HCT116 (cell line): ENCODE data around the gene ONECUT3. TPM values are rescaled to one million over a fixed set of nuclear protein-coding genes. Genes with fewer than 3 reads are reported as not detected.

Experiments used
- ATAC-seq: fragments of 200-7000 bp; cut with Tn5 transposase; 2 replicates; pipeline ENCODE4 v1.9.1; 2020; ENCODE audit warnings: mild to moderate bottlenecking, moderate library complexity
- BruUV-seq: library from RNA; stranded (reverse); fragments of 400-500 nt; replicated peaks from 2 replicates; lab custom pipeline; 2021; lab: Mats Ljungman, UMichigan
- CTCF ChIA-PET: fragments of 300-600 bp; sonication (Branson Sonifier 250); formaldehyde crosslinking; loops from one replicate; lab custom pipeline; 2021; ENCODE audit warnings: antibody characterized with exemption; lab: Charles Lee
- POLR2A ChIA-PET: fragments of 300-600, 350-600 bp; sonication (Branson Sonifier 250); formaldehyde crosslinking; loops from one replicate; lab custom pipeline; 2021; ENCODE audit warnings: antibody characterized with exemption; lab: Charles Lee
- RAD21 ChIA-PET, 2 experiments: fragments of 300-600 bp; sonication (Branson Sonifier 250); formaldehyde crosslinking; loops; one replicate each; lab custom pipeline; 2023; ENCODE audit warnings: low total read pairs in 2 of 2; ENCODE audit not compliant: uncharacterized antibody in 2 of 2, unreplicated experiment in 2 of 2, low non-redundant PET in 1 of 2; lab: Charles Lee
- DNase-seq: peaks from one replicate; pipeline ENCODE4 v3.0.0-alpha.2; 2010; ENCODE audit warnings: low read depth, low spot score
- H2AFZ ChIP-seq: fragments of 200-600 bp; shearing (Covaris generic), sonication (generic); 2 replicates; pipeline ENCODE4 v1.6.1; 2017; ENCODE audit warnings: low read depth, mixed run types, mixed read lengths, antibody characterized with exemption, low read length; ENCODE audit not compliant: poor library complexity, severe bottlenecking
- H3K27ac ChIP-seq: 2 replicates; pipeline ENCODE4 v1.5.1; 2012; ENCODE audit warnings: low read depth, low read length
- H3K27me3 ChIP-seq: fragments of 200-600 bp; sonication (generic); 2 replicates; pipeline ENCODE4 v1.6.1; 2016; ENCODE audit warnings: mixed run types, low read length, mixed read lengths; ENCODE audit not compliant: insufficient read depth
- H3K36me3 ChIP-seq, 2 experiments: fragments of 200-500 bp in 1 of 2; fragments of 200-600 bp in 1 of 2; sonication (Bioruptor generic) in 1 of 2; sonication (generic) in 1 of 2; 2 replicates each; pipeline versions ENCODE4 v1.5.1 to v1.6.1; 2014 to 2016; ENCODE audit warnings: low read length in 2 of 2, inconsistent platforms in 1 of 2, mixed read lengths in 1 of 2, mixed run types in 1 of 2; ENCODE audit not compliant: insufficient read depth in 2 of 2, control insufficient read depth in 1 of 2
- H3K4me1 ChIP-seq, 2 experiments: fragments of 200-600 bp in 1 of 2; sonication (generic) in 1 of 2; 2 replicates each; pipeline versions ENCODE4 v1.5.1 to v1.6.1; 2012 to 2017; ENCODE audit warnings: low read length in 2 of 2, inconsistent platforms in 1 of 2, mild to moderate bottlenecking in 1 of 2, mixed read lengths in 1 of 2, mixed run types in 1 of 2, moderate library complexity in 1 of 2; ENCODE audit not compliant: insufficient read depth in 2 of 2, control insufficient read depth in 1 of 2
- H3K4me2 ChIP-seq: fragments of 200-600 bp; sonication (generic); 2 replicates; pipeline ENCODE4 v1.6.1; 2017; ENCODE audit warnings: mixed run types, low read length, mixed read lengths
- H3K4me3 ChIP-seq, 2 experiments: fragments of 200-600 bp in 1 of 2; sonication (generic) in 1 of 2; replicated peaks in 1 of 2; 2 replicates each; pipeline ENCODE4 v1.5.1; 2011 to 2016; ENCODE audit warnings: low read length in 2 of 2, control low read depth in 1 of 2, low read depth in 1 of 2, mild to moderate bottlenecking in 1 of 2, mixed read lengths in 1 of 2, mixed run types in 1 of 2
- H3K79me2 ChIP-seq: fragments of 200-600 bp; sonication (generic); 2 replicates; pipeline ENCODE4 v1.6.1; 2017; ENCODE audit warnings: mild to moderate bottlenecking, mixed run types, low read length, moderate library complexity, mixed read lengths; ENCODE audit not compliant: insufficient read depth
- H3K9ac ChIP-seq: fragments of 200-600 bp; sonication (generic); 2 replicates; pipeline ENCODE4 v1.6.1; 2016; ENCODE audit warnings: low read length, mixed read lengths
- H3K9me2 ChIP-seq: fragments of 200-600 bp; sonication (generic), shearing (Covaris generic); 2 replicates; pipeline ENCODE4 v1.6.1; 2017; ENCODE audit warnings: mixed run types, mild to moderate bottlenecking, moderate library complexity; ENCODE audit not compliant: insufficient read depth
- H3K9me3 ChIP-seq, 2 experiments: fragments of 200-500 bp in 1 of 2; fragments of 200-600 bp in 1 of 2; sonication (Bioruptor generic) in 1 of 2; sonication (generic) in 1 of 2; 2 replicates each; pipeline ENCODE4 v1.6.1; 2014 to 2017; ENCODE audit warnings: low read length in 2 of 2, mixed read lengths in 2 of 2, inconsistent platforms in 1 of 2, low read depth in 1 of 2, mild to moderate bottlenecking in 1 of 2, mixed run types in 1 of 2, moderate library complexity in 1 of 2; ENCODE audit not compliant: control insufficient read depth in 1 of 2, insufficient read depth in 1 of 2
- H4K20me1 ChIP-seq: fragments of 200-600 bp; sonication (generic), shearing (Covaris generic); 2 replicates; pipeline ENCODE4 v1.6.1; 2017; ENCODE audit warnings: mixed run types, mild to moderate bottlenecking, moderate library complexity; ENCODE audit not compliant: insufficient read depth
- ATF3 ChIP-seq: IDR thresholded peaks from 2 replicates; pipeline ENCODE4 v1.6.1; 2012
- CBX3 ChIP-seq: IDR thresholded peaks from 2 replicates; pipeline ENCODE4 v1.6.1; 2012; ENCODE audit warnings: low read depth
- REST ChIP-seq: IDR thresholded peaks from 2 replicates; pipeline ENCODE4 v1.6.1; 2012; ENCODE audit warnings: low read depth
- intact Hi-C: fragments of 100-400 bp; cut with micrococcal nuclease; formaldehyde crosslinking; loops from 2 replicates; pipeline ENCODE4 v1.10.0; 2022
- total RNA-seq: library from RNA; stranded (reverse); gene quantifications from one replicate; pipeline ENCODE4 v1.2.1, GENCODE V29; 2021; ENCODE audit not compliant: unreplicated experiment

The ONECUT3 gene
- total RNA-seq, 1 experiment from 2014 or later = 22.1 TPM

- Histone ChIP-seq H3K9me2 (no peaks in the 10 kb centered on the region), H3K9ac (no peak overlapping the region), H3K36me3 (no peaks in the 10 kb centered on the region; a peak in 1 of 4 replicates), H3K4me3 (no peak overlapping the region), H3K27ac (no peak overlapping the region), H3K4me1 (peaks cover 12 to 15% of the 10 kb centered on the region in 2 experiments), H3K4me2 (no peak overlapping the region), H3K27me3 (no peaks in the 10 kb centered on the region), H3K79me2 (no peaks in the 10 kb centered on the region), H3K9me3 (no peaks in the 10 kb centered on the region), H2AFZ (no peak overlapping the region), H4K20me1 (no peaks in the 10 kb centered on the region)
- ATAC-seq (no peak), DNase-seq (no peak)
- ChIA-PET RAD21 (no interaction called here), POLR2A (no interaction called here), CTCF (no interaction called here)
- no peak for TF ChIP-seq CBX3
- no peak for TF ChIP-seq ATF3
- no peak for TF ChIP-seq REST
- intact Hi-C loops = no loop called here
- BruUV-seq = no TSS peak
These were observed 53.1 kb downstream of the ONECUT3 start for GRCh38 chr19:1806184-1807029.
